HL-60 (cell line): ENCODE data around the gene PITX2.

ENCODE experiments used
- DNase-seq, 2 experiments: peaks; one replicate each; pipeline ENCODE4 v3.0.0-alpha.2; 2010 to 2020; ENCODE audit warnings: low read depth in 1 of 2, low spot score in 1 of 2
- H3K27ac ChIP-seq: fragments of 250-450 bp; sonication (Bioruptor Pico); replicated peaks from 2 replicates; pipeline ENCODE4 v1.5.1; 2020; ENCODE audit warnings: mild to moderate bottlenecking, moderate library complexity
- H3K27me3 ChIP-seq: fragments of 250-450 bp; sonication (Bioruptor Pico); 2 replicates; pipeline ENCODE4 v1.5.1; 2021; ENCODE audit warnings: mild to moderate bottlenecking, moderate library complexity; ENCODE audit not compliant: insufficient read depth, poor library complexity, severe bottlenecking
- H3K4me3 ChIP-seq: replicated peaks from 2 replicates; pipeline ENCODE4 v1.5.1; 2011; ENCODE audit warnings: mild to moderate bottlenecking, control low read depth, low read length; ENCODE audit not compliant: insufficient read depth
- CTCF ChIP-seq: IDR thresholded peaks from one replicate; pipeline ENCODE4 v1.5.1; 2011; ENCODE audit warnings: low read length, control low read depth, inconsistent platforms; ENCODE audit not compliant: insufficient read depth
- GABPA ChIP-seq: IDR thresholded peaks from 2 replicates; pipeline ENCODE4 v1.6.1; 2012; ENCODE audit warnings: low read depth
- POLR2AphosphoS5 ChIP-seq: IDR thresholded peaks from 2 replicates; pipeline ENCODE4 v1.6.1; 2012; ENCODE audit warnings: low read depth
- REST ChIP-seq: IDR thresholded peaks from 2 replicates; pipeline ENCODE4 v1.6.1; 2012; ENCODE audit warnings: low read depth; ENCODE audit not compliant: insufficient replicate concordance
- SPI1 ChIP-seq: IDR thresholded peaks from 2 replicates; pipeline ENCODE4 v1.6.1; 2012; ENCODE audit warnings: low read depth, mild to moderate bottlenecking, borderline replicate concordance

Gene PITX2

DNA sequence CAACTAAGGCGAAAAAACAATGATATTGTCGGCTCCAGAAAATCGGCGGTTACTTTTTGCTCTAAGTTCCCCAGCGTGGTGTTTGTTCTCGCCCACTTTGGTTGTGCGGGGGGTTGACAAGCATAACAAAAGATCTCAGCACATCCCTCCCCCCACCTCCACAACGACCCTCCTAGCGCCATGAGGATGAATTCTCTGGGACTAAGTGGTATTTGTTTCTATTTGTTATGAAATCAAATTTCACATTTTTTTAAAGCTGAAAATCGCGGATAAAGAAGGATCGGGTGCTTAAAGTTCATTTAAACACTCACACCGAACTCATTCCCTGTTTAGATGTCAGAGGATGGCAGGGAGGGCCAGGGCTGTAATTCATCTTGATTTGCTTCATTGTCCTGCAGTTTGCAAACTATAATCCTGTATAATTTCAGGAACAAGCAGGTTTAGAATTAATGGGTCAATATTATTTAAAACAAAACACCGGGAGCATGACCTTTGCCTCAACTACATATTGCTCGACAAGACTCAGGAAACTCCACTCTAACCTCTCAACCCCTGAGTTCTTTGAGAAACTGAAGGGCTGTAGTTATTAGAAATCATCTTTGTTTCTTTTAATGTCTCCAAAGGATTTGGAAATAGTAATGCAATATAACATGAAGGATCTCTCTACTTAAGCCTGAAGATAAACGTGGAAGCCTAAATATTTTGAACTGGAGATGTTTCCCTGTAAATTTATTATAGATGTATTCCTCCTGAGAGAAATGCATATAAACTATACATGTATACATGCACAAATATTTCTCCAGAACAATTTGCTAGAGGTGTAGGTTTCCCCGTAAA is 6.4 kb downstream of the PITX2 start:
- Histone ChIP-seq H3K27me3 (peaks cover 85% of the 10 kb centered on the region), H3K4me3 (no peak overlapping the region), H3K27ac (no peak overlapping the region)
- no peak for TF ChIP-seq POLR2AphosphoS5
- no peak for TF ChIP-seq REST
- no peak for TF ChIP-seq SPI1
- TF ChIP-seq CTCF, result no peak
- no peak for TF ChIP-seq GABPA
- DNase-seq, result no peak

DNA sequence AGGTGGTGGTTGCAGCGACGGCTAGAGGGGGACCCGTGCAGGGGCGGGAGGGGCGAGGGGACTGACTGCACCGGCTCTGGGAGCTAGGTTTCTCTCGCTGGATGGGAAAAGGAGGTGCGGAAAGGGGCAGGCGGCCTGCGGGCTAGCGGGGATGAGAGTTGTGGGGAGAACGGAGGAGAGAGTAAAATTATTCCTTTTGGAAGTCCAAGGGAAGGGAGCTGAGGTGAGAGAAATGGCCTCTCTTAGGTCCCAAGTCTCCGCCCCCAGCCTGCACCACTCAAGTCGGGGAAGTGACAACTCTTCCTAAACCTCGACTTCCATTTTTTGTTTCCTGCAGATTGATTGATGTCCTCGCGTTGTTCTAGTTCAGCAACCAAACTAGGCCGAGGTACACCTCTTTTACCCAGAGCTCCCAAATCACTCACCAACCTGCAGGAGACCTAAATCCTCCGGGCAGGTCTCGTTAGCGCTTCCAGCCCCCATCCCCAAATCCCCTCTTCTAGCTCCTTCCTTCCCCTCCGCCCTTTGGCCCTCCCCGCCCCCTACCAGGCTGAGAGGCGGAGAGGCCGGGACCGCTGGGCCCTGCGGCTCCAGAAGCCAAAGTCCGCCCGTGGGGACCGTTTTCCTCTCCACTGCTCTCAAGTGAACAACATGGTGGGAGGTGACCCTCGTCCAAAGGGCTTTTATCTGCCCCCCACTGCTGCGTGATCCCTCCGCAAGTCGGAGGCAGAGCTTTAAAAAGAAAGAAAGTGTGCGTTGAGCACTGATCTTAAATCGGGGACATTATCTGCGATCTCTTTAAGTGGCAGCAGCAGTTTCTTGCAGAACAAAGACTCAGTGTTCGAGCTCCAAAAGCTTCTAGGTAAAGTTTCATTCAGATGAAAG is 7.3 kb downstream of the PITX2 start:
- H3K4me3 ChIP-seq, result no peak overlapping the region

More for the DNA sequence above, 7.3 kb downstream of the PITX2 start:
- H3K27ac ChIP-seq, result no peak overlapping the region
- H3K27me3 ChIP-seq, result peaks cover 83% of the 10 kb centered on the region
- DNase-seq, result no peak
- TF ChIP-seq POLR2AphosphoS5 (no peak), SPI1 (no peak), REST (no peak), CTCF (no peak), GABPA (no peak)
